GM19025 (cell line): ENCODE results near the gene LCN10.
"Not testable (repeated sequence)": the region's sequence is repeated elsewhere in the genome, so short reads cannot be mapped to it uniquely, and the experiment has no call there.

ENCODE experiments used
- ATAC-seq: cut with Tn5 transposase; IDR thresholded peaks from one replicate; pipeline ENCODE4 v1.9.1; 2021; ENCODE audit warnings: mild to moderate bottlenecking, low read depth, moderate library complexity; ENCODE audit not compliant: unreplicated experiment

Gene LCN10

DNA sequence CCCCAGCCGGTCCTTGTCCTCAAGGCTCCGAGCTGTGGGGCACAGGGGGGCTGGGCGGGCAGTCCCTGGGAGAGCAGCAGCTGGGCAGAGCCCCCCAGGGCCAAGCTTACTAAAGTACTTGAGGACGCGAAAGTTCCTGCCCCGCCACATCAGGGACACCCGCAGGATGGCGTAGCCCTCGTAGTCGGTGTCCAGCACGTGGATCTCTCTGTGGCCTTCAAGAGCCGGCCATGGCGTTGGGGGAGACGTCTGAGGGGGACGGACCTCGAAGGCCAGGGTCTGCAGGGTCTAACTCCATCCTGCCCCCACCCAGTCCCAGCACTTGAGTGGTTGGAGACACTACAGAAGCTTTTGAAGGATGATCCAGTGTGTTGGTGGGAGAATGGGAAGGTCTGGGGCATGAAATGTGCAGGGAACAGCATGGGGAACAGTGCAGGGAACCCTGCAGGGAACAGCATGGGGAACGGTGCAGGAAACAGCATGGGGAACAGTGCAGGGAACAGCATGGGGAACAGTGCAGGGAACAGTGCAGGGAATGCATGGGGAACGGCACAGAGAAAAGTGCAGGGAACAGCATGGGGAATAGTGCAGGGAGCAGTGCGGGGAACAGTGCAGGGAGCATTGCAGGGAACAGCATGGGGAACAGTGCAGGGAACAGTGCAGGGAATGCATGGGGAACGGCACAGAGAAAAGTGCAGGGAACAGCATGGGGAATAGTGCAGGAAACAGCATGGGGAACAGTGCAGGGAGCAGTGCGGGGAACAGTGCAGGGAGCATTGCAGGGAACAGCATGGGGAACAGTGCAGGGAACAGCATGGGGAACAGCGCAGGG lies 12.8 kb upstream of the LCN10 start:
- ATAC-seq, result not testable (repeated sequence)

DNA sequence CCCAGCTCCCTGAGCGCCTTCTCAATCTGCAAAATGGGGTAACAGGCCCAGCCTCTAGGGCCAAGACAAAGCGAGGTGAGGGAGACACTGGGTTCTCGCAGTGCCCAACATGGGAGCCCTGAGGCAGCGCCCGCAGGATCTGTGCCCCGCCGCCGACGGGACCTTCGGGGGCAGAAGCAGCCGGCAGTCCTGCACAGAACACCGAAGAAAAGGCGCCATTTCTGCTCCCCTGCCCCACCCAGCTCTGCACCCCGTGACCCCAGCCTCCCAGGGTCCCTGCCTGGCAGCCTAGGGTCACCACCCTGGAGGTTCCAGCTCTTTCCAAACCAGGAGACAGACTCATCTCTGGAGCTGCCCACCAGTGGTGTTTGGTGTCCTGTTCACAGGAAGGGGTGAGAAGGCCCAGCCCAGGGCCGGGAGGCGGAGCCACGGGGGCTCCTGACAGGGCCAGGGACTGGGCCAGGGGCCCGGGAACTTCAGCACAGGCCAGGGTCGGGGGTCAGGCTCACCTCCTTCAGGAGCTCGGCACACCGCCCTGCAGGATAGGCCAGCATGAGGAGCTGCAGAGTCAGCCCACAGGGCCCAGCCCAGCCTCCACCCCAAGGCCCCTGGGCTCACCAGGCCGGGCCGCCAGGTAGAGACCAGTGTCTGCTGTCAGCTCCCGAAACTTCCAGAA lies 12.0 kb upstream of the LCN10 start:
- no peak for ATAC-seq

DNA sequence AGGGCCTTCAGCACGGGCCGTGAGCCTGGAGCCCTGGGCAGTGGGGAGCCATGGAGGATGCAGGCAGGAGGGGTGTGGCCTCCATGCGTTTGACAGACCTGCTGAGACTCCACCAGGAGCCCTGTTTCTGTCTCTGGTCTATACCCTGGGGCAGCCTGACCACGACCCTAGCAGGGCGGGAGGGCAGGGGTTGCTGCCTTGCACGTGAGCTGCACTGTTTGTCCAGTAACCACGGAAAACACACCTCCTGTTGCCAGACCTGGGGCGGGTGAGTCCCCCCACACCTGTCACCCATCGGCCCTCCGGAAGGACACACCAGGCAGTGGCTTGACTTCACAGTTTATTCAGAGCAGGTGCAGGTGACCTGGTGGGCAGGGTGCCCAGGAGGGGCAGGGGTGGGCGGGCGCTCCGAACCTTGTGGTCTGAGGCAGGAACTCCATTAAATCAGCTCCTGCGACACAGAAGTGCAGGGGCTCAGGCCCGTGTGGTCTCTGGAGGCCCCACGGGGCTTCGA lies 11.4 kb upstream of the LCN10 start:
- no peak for ATAC-seq

DNA sequence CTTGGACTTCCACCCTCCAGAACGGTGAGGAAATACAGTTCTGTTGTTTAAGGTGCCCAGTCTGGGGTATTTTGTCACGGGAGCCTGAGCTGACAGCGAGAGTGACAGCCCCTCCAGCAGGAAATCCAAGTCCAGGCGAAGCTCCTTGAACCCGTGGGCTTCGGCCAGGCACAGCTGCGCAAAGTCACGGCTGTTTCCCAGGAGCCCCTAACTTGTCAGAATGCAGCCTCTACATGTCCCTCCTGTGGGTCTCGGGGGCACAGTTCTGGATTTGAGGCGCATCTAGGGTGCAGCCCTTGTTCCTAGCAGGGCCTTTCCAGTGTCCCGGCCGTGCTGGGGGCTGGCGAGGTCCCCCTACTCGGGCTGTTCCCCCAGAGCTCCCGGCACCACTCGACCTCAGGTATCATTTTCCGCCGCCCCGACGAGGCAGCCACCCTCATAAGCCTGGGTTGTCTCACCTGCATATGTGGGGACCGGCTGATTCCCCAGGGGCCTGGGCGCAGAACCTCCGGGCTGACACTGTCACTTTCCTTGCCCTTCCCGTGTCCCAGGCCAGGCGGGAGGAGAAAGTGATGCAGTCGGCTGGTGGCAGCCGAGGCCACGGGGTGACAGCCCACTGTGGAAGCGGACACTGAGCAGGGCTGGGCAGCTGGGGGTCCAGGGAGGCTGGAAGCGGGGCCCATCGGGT lies 10.8 kb upstream of the LCN10 start:
- ATAC-seq, result no peak

DNA sequence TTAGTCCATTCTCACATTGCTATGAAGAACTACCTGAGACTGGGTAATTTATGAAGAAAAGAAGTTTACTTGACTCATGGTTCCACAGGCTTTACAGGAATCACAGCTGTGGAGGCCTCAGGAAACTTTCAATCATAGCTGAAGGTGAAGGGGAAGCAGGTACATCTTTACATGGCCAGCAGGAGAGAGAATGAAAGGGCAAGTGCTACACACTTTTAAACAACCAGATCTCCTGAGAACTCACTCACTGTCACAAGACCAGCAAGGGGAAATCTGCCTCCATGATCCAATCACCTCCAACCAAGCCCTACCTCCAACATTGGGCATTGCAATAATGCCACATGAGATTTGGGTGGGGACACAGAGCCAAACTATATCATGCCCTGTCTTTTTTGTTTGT lies 9.1 kb upstream of the LCN10 start:
- no peak for ATAC-seq

DNA sequence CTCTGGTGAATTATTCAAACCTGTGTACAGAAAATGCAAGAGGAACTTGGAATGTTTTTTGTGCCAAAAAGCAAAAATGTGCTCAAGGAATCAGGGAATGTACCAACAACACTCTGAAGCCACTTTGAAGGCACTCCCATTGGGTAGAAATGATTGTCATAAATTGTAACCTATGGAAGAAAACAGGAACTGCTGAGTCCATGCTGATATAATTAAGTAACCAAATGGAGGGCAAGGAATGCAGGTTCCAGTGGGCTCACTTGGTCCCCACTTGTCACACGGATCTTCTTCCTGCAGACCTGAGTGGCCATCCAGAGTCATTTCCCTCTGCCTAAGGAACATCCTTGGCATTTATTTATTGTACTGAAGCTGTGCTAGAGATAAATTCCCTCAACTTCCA lies 8.5 kb upstream of the LCN10 start:
- ATAC-seq, result no peak

DNA sequence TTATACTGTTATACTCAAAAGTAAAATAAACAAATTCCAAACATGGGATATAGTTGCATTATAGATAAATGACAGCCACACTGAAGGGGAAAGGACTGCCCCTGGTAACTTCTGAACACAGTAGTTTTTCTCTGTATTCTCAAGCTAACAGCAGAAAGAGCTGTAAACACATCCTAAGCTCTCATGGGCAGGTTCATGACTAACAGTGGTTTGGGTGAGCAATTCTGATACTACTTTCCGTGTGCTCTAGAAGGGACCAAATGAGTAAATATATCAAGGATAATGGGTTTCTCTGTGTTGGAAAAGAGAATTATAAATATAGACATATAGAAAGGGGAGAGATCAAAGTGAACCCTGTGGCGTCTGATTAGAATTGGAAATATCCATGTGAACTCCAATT lies 7.8 kb upstream of the LCN10 start:
- ATAC-seq, result no peak

DNA sequence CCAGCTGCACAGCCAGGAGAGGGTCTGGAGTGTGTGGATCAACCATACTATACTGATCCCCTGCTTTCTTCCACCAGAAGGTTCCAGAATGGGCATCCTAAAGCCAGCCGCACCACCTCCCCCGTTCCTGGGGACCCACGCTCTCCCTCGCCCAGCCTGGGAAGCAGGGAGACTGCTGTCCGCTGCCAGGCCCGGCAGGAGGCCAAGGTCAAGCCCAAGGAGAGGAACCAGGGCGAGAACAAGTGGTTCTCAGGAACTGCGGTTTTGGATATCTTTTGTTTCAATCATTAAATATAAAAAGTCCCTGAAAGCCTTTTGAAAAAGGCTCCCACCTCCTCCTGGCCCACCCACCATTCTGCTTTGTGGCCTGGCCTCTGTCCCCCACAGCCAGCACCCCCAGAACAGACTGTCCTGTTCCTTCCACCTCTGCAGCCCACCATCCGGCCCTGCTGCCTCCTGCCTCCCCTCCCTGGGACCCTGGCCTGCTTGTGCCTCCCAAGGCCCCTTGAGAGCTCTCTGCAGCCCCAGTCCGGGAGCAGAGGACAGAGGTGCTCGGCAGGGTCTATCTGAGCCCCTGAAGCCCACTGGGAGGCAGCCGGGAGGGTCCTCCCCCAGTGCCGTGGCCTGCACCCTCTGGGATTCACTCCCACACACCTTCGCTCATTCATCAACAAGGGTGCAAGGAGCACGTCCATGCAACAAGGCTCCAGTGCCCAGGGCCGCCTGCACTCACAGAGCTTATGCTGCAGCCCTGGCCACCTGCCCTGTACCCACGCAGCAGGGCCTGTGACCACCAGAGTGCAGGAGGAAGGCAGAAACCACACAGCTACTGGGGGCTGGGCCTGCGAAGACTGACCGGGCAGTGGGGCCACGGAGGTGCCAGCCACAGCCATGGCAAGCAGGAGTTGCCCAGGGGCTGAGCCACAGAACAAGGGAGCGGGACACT lies 6.2 kb upstream of the LCN10 start:
- ATAC-seq, result no peak

DNA sequence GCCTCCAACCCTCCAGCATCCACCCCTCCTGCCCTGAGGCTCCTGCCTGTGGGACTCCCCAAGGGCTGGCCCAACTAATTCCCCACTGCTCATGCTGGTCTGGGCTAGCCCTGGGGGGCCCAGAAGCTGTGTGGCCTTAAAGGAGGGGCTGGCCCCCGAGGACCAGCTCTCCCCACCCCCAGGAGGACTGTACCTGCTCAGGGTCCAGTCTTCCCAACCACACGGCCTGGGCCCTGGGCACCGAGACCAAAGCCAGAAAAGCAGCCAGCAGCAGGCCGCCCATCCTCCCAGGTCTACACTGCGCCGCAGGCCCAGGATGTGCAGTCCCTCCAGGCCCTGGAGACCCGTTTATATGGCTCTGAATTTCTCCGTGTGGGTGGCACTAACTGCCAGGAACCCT lies 5.5 kb upstream of the LCN10 start, which contains the start of gene LCN6:
Gene LCN6, minus strand, starts transcription at position 325 of the 400 bp plus-strand sequence. Its CDS starts 42 bp downstream, at position 283.
- no peak for ATAC-seq

DNA sequence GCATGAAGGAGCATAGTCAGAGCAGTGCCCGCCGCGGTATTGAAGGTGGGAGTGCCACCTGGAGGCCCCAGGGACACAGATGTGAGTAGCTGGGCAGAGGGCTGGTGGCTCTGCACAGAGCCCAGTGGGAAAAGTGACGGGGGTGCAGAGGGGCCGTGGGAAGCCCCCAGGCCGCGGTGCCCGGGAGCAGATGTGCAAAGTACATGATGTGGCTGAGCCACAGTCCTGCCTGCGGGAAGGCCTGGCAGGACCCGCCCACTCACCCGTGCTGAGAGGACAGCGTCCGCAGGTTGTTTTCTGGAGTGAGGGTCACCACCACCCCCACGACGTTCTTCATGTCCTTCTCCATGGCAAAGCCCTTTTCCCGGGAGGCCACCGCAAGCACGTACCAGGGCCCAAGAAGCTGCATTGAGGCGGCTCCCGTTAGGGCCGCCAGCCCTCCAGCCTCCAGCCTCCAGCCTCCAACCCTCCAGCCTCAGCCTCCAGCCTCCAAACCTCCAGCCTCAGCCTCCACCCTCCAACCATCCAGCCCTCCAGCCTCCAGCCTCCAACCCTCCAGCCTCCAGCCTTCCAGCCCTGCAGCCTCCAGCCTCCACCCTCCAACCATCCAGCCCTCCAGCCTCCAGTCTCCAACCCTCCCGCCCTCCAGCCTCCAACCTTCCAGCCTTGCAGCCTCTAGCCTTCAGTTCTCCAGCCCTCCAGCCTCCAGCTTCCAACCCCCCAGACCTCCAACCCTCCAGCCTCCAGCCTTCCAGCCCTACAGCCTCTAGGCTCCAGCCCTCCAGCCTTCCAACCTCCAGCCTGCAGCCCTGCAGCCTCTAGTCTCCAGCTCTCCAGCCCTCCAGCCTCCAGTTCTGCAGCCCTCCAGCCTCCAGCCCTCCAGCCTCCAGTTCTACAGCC lies 4.7 kb upstream of the LCN10 start:
- ATAC-seq, result no peak

DNA sequence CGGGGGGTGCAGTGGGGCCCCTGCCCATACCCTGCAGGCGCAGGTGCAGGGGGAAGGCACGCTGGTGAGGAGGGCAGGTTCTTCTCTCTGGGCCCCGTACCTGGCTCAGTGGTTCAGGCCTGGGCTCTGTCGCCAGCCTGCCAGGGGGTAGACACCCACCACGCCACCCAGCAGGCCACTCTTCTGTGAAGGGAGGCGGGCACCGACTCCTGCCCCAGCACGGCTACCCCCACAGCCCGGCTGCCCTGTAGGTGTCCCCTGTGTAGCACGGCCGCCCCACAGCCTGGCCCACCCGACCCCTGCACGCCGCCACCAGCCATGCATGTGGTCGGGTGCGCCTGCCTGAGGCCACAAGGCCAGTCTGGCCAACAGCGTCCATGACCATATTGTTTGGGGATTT lies 3.9 kb upstream of the LCN10 start:
- ATAC-seq, result no peak

DNA sequence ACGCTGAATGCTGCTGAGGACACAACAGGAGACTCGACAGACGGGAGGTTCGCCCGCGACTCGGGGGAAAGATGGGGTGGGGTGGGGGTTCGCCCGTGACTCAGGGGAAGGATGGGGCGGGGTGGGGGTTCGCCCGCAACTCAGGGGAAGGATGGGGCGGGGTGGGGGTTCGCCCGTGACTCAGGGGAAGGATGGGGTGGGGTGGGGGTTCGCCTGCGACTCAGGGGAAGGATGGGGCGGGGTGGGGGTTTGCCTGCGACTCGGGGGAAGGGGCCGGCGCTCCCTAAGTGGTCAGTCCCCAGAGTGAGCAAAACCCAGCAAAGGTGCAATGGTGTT lies 3.4 kb upstream of the LCN10 start:
- ATAC-seq, result no peak

DNA sequence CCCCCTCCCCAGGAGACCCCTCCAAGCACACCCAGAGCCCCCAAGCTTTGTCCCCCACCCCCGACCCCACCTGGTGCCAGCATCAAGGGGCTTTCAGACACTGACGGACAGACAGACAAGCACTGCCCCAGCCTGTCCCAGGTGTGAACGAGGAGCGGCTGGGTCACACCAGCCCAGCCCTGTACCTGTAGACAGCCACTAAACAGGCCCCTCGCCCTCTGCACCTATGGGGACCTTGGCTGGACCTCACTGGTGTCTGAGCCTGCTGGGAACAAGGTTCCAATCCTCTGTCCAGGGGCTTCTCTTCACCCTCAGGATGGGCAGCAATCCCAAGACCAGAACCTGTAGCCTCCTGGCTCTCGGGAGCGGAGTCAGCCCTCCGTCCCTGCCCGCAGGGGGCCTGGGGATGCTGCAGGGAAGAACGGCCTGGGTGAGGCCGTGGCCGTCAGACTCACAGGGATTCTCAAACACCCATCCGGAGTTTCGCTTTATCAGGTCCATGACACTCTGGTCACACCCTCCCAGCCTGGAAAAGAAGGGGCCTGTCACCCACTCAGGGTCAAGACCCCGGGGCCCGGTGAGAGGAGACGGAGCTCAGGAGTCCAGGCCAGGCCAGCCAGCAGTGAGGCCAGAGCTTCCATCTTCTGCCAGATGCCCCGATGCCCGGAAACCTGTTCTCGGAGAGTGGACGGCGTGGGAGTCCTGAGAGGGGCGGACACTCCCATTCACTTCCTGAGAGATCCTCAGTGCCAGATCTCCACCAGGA lies 2.8 kb upstream of the LCN10 start:
- ATAC-seq, result no peak

DNA sequence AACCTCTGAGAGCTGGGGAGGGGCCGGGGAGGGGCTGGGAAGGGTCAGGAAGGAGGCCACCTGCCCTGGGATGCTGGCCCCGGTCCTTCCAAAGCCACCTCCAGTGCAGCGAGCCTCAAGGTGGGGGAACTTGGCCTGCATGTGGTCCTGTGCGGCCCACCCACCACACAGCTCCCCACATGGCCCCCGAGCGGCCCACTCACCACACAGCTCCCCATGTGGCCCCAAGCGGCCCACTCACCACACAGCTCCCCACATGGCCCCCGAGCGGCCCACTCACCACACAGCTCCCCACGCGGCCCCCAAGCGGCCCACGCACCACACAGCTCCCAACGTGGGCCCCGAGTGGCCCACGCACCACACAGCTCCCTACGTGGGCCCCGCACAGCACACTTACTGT lies 2.0 kb upstream of the LCN10 start:
- no peak for ATAC-seq

DNA sequence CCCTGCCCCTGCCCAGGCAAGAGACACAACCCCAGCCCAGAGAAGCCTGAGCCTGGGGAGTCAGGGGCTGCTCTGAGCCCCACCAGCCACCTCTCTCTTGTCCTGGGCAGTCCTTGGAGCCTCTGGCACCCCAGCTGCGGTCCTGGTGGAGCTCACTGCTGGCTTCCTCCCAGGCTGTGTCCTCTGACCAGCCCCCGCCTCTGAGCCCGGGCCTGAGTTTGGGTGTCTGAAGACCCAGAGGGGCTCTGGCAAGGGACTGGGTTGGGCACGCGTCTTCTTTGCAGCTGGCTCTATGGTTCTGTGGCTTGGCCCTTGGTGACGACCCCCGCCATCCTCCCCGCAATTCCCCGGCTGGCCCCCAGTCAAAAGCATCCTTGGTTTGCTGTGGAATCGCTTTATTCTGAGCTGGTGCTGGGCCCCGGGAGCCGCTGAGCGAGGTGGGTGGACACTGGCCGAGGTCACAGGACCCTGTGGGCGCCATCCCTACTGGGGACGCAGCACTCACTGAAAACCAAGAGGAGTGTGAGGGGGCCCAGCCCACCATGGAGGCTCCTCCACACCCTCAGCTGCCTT lies 985 bp upstream of the LCN10 start:
- ATAC-seq, result no peak

DNA sequence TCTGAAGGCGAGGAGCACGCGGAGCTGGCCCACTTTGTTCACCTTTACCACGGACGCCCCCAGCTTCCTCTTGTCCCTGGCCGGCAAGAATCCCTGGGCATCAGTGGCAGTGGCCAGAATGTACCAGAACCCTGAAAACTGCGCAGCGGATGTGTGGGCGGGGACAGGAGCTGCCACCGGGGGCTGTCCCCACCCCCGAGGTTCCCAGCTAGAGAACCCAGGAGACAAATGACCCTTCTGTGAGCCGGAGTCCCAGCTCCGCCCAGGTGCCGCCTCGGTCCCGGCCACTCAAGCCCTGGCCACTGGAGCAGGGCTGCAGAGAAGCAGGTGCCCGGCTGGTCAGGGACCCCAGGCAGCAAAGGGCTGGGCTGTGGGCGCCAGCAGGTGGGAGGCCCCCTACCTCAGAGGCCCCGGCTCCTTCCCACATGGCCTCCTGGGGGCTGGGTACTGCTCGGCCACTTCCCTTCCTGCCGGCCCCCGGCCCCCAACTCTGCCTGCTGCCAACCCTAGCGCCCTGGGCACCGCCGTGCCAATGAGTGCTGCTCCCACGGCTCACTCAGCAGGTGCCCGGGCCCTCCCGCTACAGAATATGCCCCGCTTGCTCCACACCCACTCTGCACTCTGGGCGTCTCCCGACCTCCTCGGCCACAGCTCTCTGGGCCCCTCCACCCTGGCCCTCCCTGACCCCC lies 713 bp downstream of the LCN10 start:
- no peak for ATAC-seq

DNA sequence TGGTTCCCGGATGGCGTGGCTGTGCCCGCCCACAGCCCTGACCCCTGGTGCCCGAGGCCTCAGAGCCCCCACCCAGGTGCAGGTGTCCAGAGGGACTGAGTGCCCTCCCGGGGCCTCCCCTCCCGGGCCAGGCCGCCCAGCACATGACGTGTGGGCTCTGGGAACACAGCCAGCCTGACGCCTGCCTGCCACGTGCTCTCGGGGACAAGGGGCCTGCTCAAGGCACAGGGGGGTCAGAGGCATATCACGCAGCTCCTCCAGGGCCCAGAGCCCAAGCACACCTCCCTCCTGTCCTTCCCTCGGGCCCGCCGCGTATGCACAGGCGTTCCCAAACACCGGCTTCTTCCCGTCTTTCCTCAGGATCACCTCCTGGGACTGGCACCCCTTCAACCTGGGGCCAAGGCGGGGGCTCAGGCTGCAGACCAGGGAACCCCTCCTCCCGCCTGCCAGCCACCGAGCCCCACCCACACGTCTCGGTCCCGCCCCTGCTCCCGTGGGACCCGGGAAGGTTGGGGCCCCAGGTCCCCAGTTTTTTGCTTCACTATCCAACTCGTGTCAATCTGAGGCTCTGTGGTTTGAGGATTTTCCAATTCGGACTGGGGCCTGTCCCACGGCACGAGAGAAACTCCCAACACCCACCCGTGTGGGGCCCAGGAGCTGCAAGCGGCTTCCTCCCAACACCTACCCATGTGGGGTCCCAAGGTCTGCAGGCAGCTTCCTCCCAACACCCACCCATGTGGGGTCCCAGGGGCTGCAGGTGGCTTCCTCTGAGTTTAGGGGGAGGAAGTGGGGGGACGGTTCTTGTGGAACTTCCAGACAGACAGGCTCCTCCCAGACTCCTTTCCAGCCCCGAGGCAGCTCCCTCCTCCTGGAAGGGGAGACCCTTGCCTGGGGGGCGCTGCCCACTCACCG lies 1.5 kb downstream of the LCN10 start:
- no peak for ATAC-seq
